HG03432 (cell line): Measurements from ENCODE around the gene BORCS6.
"Not testable (repeated sequence)": the region's sequence is repeated elsewhere in the genome, so short reads cannot be mapped to it uniquely, and the experiment has no call there.

Source experiments
- ATAC-seq: cut with Tn5 transposase; IDR thresholded peaks from one replicate; pipeline ENCODE4 v1.9.1; 2021; ENCODE audit warnings: mild to moderate bottlenecking, moderate library complexity; ENCODE audit not compliant: unreplicated experiment

BORCS6 gene

GRCh38 chr17:8189711-8190477 lies at the start of gene BORCS6:
Gene BORCS6 (minus strand): TSS chr17:8190180. CDS start chr17:8190140, 40 bp downstream.
- ATAC-seq, result peak; percentile 54

DNA sequence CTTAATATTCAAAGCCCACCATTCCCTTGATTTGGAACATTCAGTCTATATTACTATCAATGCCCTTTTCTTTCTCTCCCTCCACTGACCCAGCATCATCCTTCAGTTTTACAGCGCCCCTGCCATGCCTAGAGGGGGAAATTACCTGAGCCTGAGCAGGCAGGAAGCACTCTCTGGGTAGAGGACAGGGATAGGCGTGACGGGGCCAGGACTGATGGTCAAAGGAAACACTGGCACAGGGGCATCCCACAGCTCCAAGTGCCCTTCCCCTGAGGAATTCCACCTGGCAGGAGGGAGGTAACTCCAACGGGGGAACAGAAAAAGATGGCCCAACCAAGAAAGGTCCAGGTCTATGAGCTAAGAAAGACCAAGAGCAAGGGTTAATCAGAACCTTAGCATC lies 47.9 kb upstream of the BORCS6 start:
- no peak for ATAC-seq

DNA sequence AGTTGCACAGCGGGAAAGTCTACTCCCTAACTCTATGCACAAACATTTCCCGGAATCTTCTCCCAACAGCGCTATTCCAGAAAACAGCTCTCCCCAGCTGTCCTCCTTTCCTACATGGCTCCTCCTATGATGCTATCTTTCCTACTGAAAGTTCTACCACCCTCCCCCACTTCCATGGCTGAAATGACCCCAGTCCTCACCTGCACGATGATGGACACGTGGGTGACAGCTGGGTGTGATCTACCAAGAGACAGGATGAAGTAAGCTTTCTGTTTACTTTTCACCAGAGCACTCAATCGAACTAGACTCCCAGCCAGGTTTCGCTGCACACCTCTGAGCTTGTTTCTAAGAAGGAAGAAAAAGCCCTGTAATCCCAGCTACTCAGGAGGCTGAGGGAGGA lies 47.2 kb upstream of the BORCS6 start:
- no peak for ATAC-seq

DNA sequence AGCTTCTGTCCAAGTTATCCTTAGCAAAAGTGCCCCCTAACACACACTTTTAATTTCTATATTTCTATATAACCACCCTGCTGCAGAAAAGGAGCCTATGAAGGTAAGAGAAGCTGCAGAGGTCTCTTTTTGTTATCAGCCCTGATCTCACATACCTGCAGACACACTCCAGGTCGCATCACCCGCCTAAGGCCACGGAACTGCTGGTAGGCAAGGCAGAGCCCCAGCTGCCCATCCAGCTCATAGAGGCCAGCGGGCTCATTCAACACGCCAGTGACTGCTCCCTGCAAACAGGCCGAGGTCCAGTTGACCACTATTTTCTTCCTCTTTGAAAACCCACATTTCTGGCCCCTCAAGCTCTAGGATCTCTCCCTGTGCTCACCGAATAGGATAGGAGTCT lies 45.7 kb upstream of the BORCS6 start:
- ATAC-seq, result no peak

GRCh38 chr17:8234361-8235270 lies 44.6 kb upstream of the BORCS6 start:
- ATAC-seq, result no peak

DNA sequence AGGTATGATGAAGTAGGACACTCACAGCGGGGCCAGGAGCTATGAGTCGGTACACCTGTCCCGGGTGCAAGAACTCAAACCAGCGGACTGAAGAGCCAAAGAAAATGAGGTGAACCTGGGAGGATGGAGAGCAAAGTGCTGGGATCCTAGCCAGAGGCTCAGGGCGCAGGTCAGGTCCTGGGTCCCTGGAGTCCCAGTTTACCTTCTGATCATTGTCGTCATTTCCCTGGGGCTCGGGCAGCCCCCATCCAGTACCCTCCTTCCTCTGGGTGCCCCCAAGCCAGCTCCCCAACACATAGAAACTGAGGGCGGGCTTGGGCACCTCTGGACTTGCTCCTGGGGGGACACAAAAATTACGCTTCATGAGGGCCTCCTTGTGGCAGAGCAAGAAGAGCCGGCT lies 41.7 kb upstream of the BORCS6 start:
- no peak for ATAC-seq

DNA sequence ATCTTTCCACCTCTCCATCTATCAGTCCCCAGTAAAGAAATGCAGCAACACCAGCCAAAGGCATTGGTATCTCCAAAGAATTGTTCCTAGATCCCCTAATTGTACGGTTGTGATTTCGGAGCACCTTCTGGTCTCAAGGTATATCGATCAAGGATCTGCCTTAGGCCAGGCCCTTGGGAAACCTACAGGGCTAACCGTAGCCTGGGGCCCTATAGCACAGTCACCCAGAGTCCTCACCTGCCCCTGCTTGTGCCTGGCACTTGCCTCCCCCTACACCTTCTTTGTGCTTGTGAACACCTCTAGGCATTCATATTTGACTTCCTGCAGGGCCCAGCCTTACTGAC lies 37.2 kb upstream of the BORCS6 start:
- no peak for ATAC-seq

GRCh38 chr17:8226536-8227237 lies 36.7 kb upstream of the BORCS6 start:
- no peak for ATAC-seq

DNA sequence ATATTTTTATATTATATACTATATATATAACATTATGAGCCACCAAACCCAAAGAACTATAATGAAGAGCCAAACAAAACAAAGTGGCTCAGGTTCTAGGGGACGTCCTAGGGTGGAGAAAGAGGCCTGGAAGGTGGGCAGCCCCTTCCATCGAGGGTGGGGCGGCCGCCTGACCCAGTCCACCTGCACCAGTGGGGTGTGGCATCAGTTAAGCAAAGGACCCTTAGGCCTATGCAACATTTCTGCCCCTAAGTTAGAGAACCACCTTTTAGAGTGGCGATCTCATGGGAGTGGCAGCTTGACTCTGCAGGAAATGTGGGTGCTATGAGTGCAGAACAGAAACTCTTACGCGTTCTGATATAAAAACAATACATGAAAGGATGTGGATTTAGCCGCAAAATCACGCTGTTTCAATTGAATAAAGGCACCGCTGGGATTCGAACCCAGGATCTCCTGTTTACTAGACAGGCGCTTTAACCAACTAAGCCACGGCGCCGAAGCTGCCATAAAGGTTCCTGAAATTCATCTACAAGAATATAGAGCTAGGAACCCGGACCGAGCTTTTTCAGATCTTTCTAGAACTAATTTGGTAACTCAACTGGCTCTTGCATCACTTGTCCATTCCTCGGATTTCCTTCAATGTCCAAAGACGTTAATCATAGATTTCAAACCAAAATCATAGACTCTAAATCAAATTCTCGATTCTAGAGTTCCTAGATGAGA lies 36.0 kb upstream of the BORCS6 start:
- no peak for ATAC-seq

- no peak for ATAC-seq
These were observed 35.2 kb upstream of the BORCS6 start for GRCh38 chr17:8224891-8225812.

DNA sequence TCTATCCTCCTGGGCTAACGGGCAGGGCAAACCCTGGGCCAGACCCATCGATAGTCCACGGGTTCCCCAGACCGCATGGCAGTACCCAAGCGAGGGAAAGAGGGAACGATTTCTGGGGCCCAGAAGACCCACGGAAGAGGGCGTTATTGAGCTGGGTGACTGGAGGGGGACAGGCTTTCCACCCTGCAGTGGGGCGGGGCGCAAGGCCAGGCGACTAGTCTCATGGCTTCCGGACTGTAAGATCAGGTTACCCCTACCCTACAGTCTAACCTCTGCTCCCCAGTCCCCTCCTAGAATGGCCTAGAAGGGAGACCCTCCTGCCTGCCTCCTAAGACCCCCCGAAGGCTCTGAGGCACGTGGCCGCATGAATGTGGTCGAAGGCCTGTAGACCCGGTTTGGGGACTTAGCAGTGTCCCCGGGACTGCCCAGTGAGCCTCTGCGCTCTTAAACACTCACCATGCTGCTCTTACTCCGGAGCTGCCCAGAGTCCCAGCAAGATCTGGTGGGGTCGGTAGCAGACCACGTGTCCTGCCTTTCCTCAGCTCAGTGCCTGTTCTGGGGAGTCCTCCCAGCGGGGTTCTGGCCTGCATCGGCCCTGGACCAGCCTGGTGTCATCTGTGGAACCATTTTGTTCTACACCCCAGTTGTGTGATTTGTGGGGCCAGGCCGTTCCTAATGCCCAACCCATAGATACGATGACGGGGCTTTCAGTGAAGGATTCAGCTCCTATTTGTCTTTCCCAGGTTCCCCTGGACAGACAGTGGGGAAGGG lies 33.6 kb upstream of the BORCS6 start:
- ATAC-seq, result peak; percentile 18

- ATAC-seq, result peak; percentile 35
These were observed 32.8 kb upstream of the BORCS6 start for GRCh38 chr17:8222630-8223355.

DNA sequence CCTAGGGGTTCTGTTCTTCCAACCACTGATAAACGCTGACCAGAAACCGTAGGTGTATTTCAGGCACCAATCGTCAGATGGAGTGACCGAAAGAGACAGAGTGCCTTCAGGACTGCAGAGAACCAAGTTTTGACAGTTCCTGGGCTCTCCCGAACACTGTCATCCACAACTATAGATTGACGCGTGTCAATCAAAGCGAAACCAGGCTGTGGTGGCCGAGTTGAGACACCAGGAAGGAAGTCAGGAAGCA lies 32.3 kb upstream of the BORCS6 start:
- no peak for ATAC-seq

DNA sequence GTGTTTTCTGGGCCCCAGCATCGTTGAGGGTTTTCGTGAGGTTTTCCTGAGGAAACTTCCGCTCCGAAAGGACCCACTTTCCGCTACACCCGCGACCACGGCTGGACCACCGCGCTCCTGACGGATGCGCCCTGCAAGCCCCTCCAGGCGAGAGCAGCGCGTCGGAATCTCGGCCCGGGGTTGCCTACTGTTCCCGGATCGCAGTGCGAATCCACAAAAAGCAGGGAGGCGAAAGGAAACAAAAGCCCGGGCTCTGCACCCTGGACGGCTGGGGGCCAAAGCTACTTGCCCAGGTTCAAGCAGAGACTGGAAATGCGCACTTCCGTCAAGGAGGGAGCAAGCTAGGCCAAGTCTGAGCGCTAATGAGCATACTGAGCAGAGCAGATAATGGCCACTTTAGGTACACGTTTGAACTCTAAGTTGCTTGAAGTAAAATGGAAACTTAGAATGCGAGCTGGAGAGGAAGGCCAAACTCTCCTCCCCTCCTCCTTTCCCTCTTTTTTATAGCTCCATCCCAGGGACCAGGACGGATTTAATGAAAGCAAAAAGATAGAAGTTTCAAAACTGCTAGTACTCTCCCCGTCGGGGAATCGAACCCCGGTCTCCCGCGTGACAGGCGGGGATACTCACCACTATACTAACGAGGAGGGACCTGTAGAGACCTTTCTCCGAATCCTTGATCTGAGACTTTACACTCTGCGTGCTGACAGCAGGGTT lies 31.8 kb upstream of the BORCS6 start:
- peak; percentile 42 for ATAC-seq

DNA sequence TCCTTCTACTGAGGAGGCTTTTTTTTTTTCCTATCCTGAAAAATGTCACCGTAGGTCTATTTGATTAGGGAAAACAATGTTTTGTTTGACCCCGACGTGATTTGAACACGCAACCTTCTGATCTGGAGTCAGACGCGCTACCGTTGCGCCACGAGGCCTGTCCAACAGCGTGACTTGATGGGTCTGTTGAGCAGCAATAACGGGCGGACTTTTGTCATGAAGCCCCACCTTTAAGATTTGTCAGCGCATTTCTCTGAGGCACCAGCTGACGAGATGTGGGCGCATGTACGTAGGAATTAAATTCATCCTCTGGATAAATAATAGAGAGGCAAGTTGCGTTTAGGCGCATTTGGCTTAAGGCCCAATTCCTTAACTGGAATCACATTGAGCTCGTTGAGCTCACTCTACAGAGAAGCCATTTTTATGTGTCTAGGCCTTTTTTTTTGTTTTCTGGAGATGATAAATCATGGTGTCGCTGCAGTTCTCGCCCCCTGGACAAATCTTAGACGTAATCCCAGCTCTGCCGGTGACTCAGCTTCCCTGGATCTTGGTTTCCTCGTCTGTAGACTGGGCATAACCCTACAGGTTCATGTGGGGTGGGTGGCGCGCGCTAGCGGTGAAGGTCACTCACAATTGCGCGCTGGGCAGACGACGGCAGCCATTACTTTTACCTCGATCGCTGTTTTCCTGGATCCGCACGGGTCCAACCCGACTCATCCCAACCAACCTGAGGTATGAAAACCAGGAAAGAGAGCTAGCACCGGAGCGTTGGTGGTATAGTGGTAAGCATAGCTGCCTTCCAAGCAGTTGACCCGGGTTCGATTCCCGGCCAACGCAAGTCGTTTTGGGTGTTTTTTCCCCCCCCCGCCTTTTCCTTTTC lies 31.0 kb upstream of the BORCS6 start:
- peak; percentile 23 for ATAC-seq

DNA sequence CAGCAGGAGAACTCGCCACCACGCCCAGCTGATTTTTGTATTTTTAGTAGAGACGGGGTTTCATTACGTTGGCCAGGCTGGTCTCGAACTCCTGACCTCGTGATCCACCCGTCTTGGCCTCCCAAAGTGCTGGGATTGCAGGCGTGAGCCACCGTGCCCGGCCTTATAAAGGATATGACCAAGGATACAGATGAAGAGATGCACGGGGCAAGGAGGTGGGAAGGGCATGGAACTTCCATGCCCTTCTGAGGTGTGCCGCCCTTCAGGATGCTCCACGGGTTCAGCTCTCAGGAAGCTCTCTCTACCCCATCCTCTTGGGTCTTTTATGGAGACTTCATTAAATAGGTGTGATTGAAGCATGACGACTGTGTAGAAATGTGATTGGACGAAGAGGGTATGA lies 24.0 kb upstream of the BORCS6 start:
- not testable (repeated sequence) for ATAC-seq
